Activated naive CD4-positive, alpha-beta T cell treated with anti-CD3 and anti-CD28 coated beads, Interleukin-2, amount 50 U/mL, for 72 hours (primary cell): ENCODE data around the gene NAV2. TPM values are rescaled to one million over a fixed set of nuclear protein-coding genes. Genes with fewer than 3 reads are reported as not detected.

ENCODE experiments used
- ATAC-seq, 2 donors: fragments of 150-1000 bp; cut with Tn5 transposase; 2 replicates each; pipeline ENCODE4 v1.10.0; 2021; ENCODE audit warnings: mild to moderate bottlenecking in 2 of 2, moderate library complexity in 2 of 2
- DNase-seq, 2 donors: peaks; one replicate each; pipeline ENCODE4 v3.0.0; 2021 to 2022; ENCODE audit warnings: low spot score in 2 of 2
- H3K27ac Mint-ChIP-seq, 2 donors: one replicate each; pipeline ENCODE4 v1.8.0; 2022; ENCODE audit warnings: mild to moderate bottlenecking in 2 of 2, mixed read lengths in 2 of 2
- H3K36me3 Mint-ChIP-seq, 2 donors: one replicate each; pipeline ENCODE4 v1.8.0; 2022; ENCODE audit warnings: mixed read lengths in 2 of 2
- H3K9me3 Mint-ChIP-seq, 2 donors: one replicate each; pipeline ENCODE4 v1.8.0; 2022; ENCODE audit warnings: mixed read lengths in 2 of 2
- total RNA-seq, 2 donors: library from RNA; stranded (reverse); gene quantifications; one replicate each; pipeline ENCODE4 v1.2.3, GENCODE V29; 2022

Gene NAV2
- total RNA-seq, 2 donors from 2014 or later, result 0.27 to 0.88 TPM

DNA sequence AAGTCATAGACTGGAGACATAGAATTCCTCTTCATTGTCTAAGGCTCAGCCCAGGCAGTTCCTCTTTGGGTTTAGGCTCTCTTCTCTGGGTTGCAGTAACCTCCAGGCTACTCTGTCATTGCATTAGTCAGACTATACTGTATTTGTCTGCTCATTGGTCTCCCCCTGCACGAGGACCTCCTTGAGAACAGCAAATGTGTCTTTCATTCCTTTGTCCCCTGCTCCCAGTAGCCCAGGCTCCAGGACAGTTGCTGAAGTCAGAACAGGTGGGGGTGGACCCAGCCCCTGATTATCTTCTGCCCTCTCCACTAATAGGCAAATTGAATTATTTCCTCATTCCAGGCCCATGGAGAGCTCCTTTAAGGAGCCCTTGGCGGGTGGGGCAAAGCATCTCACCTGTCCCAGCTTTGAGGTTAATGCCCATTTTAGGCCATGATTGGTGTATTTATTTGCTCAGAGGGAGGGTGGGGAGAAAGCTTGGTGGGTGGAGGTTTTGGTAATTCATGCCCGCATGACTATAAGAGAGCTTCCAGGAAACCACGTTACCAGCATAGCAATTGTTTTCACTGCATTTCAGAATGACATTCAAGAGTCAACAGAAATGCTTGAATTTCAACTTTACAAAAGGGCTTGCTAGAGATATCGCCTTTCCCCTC, 40.9 kb downstream of the NAV2 start:
- H3K36me3 Mint-ChIP-seq, result no peaks in the 10 kb centered on the region
- DNase-seq (no peak), ATAC-seq (no peak)
- H3K27ac Mint-ChIP-seq, result no peak overlapping the region
- no peaks in the 10 kb centered on the region for H3K9me3 Mint-ChIP-seq

DNA sequence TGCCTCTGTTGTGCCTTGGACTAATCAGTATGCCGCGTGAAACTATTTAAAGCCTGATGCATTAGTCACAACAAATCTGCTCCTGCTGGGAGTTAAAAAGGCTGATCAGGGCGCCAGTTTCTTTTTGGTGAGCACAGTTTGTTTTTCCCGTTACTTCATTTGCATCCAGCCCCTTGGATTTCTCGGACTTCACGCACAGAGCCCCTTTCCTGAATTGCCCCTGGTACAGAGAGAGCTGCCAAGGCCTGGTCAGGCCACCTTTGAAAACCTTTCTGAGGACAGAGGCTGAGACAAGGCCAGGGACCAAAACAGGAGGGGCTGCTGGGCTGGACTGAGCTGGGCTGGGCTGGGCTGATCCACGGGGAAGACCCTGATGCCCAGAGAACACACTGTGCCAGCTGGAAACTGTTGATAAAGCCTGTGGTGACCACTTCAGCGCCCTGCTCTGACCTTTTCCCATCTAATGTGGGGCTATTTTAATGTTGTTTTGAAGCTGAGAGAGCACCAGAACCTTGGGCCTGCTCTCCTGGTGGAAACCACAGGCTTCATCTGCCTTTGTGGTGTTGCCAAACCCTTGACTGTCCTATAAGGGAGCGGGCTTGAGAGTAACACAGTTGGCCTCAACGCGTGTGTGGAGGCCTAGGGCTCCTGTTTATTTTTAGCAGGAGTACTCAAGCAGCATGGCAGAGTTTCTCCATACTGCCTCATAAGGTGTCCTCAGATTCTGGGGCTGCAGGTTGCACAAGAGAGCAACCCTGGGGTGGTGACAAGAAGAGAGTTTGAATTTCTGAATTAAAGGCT, 44.2 kb downstream of the NAV2 start:
- no peaks in the 10 kb centered on the region for H3K9me3 Mint-ChIP-seq
- H3K36me3 Mint-ChIP-seq, result no peaks in the 10 kb centered on the region
- no peak overlapping the region for H3K27ac Mint-ChIP-seq
- DNase-seq, result no peak
- ATAC-seq, result no peak

DNA sequence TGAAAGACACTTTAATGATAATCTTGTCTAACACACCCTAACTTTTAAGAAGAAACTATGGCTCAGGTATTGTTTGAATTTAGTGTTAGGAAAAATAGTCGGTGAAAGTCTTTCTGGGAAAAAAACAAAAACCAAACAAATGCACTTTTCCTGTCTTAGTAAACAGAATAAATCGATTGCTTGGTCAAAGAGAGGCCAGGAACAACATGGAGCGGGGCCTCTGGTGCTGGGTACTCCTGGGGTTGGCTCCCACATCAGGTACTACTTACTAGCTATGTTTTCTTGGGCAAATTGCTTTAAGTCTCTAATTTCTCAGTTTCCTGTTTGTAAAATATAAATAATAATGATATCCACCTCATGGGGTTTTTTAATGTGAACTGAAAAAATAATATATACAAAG, 46.8 kb downstream of the NAV2 start:
- no peaks in the 10 kb centered on the region for H3K9me3 Mint-ChIP-seq
- no peaks in the 10 kb centered on the region for H3K36me3 Mint-ChIP-seq
- no peak overlapping the region for H3K27ac Mint-ChIP-seq
- no peak for DNase-seq
- ATAC-seq, result no peak

DNA sequence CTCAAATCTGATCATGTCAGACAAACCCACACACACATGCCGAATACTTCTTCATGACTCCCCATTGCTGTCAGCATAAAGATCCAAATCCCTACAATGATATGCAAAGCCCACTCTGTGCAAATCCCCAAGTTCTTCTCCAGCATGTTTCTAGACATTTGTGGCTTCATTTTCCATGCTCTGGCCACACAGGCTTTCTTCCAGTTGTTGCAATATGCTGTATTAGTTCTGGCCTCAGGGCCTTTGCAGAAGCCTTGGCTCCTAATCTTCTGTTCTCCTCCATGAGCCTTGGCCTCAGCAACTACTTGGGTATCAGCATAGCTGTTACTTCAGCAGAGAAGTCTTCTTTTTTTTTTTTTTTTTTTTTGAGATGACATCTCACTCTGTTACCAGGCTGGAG, 49.6 kb downstream of the NAV2 start:
- DNase-seq, result no peak
- no peaks in the 10 kb centered on the region for H3K36me3 Mint-ChIP-seq
- H3K9me3 Mint-ChIP-seq, result no peaks in the 10 kb centered on the region
- H3K27ac Mint-ChIP-seq, result no peak overlapping the region
- ATAC-seq, result no peak

DNA sequence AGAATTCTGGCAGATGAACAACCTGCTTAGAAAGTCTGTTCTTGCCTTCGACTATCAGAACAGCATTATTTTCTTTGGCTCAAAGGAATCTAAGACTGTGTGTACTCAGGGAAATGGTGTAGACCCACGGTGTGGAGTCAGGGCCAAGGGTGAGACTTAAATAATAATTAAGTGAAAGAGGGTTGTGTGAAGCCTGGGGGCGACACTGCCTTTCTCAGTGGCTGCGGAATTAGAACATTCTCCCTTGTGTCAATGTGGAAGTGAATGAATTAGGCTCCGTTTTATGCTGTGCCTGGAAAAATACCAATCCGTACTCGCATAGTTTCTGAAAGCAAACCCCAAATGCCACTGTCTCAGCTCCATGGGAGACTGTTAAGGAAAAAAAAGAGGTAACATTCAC, 50.7 kb downstream of the NAV2 start:
- Mint-ChIP-seq H3K27ac (no peak overlapping the region), H3K36me3 (no peaks in the 10 kb centered on the region), H3K9me3 (no peaks in the 10 kb centered on the region)
- ATAC-seq (no peak), DNase-seq (no peak)

DNA sequence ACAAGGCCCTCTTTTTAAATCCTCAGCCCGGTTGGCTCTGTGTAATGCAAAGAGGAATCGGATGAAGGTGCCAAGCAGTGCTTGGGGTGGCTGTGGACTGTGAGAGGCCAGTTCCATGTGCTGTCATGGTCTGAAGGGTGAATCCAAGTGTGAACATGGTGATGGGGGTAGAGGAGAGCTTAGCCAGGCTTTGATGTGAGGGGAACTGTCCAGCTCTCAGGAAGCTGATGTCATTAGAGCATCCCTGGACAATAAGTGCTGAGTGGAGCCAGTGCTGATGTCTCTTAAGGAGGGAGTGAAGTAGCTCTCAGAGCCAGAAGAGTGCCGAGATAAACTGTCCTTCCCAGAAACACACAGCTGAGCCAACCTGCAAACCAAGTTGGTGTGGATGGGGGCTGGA, 53.6 kb downstream of the NAV2 start:
- H3K9me3 Mint-ChIP-seq, result no peaks in the 10 kb centered on the region
- no peaks in the 10 kb centered on the region for H3K36me3 Mint-ChIP-seq
- ATAC-seq (no peak), DNase-seq (no peak)
- no peak overlapping the region for H3K27ac Mint-ChIP-seq

DNA sequence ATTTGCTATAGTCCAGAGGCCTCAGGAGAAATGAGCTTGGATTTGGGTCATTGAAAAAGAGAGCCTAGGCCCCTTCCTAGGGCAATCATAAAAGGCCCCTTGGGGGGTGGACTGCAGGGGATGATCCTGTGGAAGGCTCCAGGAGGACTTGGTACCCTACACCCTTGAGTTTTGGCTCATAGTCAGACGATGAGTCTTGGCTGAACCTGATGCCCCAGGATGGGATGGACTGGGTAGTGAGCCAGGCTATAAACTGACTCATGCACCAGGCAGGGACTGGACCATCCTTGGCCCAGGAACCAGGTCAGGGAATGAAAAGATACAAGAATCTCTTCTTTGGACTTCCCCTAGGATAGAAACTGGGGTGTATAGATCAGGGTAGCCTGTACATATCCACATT, 54.2 kb downstream of the NAV2 start:
- ATAC-seq (no peak), DNase-seq (no peak)
- Mint-ChIP-seq H3K9me3 (no peaks in the 10 kb centered on the region), H3K36me3 (no peaks in the 10 kb centered on the region), H3K27ac (no peak overlapping the region)

DNA sequence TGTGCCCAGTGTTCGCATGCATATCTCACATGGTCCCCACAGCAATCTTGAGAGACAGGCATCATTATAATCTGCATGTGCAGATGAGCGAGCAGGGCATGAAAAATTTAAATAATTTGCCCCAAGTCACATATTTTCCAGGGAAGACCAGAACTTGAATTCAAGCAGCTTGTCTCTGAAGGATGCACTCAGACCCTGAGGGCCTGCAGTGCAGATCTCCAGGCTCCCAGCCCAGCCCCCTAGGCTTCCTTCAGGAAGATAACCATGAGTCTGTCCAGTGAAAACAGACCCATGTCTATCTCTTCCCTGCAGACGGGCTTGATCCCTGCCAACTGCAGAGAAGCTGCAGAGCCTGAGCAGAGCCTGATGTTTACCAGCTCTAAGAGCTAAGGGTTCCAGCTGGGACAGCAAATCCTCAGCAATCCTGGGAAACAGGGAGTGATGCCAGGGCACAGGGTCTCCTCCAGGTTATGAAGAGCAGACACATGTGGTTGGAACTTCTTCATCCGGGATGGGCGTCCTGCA, 55.1 kb downstream of the NAV2 start:
- H3K36me3 Mint-ChIP-seq, result no peaks in the 10 kb centered on the region
- ATAC-seq (no peak), DNase-seq (no peak)
- no peaks in the 10 kb centered on the region for H3K9me3 Mint-ChIP-seq
- no peak overlapping the region for H3K27ac Mint-ChIP-seq

DNA sequence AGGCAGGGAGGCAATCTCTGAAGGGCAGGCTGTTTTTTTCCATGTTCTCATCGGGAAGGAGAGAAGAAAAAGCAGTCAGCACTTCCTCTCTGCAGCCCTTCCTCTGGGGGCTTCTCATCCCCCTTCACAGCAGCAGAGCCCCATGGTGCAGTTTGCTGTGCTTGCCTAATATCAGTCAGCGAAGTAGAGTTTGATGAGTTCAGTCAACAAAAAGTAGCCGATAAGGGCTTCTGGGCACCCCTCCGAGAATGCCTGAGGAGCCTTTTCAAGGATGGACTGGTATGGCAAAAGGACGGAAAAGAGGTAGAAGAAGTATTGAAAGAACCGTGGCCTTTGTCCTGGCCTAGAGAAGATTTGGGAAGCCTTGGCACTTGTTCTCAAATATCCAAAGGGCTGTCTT, 55.6 kb downstream of the NAV2 start:
- no peaks in the 10 kb centered on the region for H3K9me3 Mint-ChIP-seq
- DNase-seq (no peak), ATAC-seq (no peak)
- no peaks in the 10 kb centered on the region for H3K36me3 Mint-ChIP-seq
- no peak overlapping the region for H3K27ac Mint-ChIP-seq

DNA sequence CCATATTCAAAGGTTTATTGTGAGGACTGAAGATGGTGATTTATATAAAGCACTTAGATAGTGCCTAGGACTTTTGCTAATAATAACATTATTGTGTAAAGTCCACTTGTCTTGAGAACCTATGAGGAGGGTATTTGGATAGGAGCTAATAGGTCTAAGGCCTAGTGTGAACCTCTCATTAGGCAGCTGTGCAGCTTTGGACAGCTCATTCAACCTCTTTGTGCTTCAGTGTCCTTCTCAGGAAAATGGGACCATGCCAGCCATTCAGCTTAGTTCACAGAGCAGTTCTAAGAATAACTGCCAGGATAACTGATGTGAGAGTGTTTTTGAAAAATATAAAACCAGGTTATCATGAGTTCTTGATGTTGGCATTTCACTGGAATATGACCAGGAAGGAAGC, 56.2 kb downstream of the NAV2 start:
- ATAC-seq, result no peak
- H3K27ac Mint-ChIP-seq, result no peak overlapping the region
- DNase-seq, result no peak
- H3K9me3 Mint-ChIP-seq, result no peaks in the 10 kb centered on the region
- no peaks in the 10 kb centered on the region for H3K36me3 Mint-ChIP-seq

DNA sequence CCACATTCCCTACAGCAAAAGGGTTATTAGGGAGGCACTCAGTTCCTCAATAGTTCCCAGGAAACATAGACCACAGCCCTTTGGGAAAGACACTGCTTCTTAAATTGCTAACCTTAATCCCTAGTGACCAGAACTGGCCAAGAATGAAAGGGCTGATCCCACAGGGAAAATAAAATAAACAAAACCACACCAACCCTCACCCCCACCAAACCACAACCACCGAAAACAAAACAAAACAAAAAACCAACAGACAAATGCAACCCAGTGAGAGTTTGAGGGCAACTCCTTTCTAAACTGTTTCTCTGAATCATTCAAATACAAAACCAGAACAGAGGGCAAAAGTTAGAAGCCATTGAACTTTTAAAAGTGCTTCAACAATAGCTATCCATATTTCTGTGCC, 57.2 kb downstream of the NAV2 start:
- no peak overlapping the region for H3K27ac Mint-ChIP-seq
- no peaks in the 10 kb centered on the region for H3K9me3 Mint-ChIP-seq
- no peaks in the 10 kb centered on the region for H3K36me3 Mint-ChIP-seq
- DNase-seq (no peak), ATAC-seq (no peak)

DNA sequence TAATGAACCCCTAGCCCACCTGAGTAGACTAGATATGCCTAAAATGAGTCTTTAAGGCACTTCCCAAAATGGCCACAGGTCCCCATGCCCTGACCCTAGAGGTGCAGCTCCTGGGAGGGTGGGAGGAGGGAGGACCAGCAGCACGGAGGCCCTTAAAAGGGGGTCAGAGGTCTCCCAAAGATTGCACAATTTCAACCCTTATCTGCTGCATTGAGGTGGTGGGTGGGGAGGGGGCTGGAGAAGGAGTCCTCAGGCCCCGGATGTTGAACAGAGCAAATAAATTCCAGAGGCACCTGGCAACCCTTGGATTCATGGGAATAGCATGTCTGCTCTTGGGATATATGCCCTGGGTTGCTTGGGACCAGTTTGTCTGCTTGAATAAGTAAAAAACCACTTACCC, 57.6 kb downstream of the NAV2 start:
- Mint-ChIP-seq H3K9me3 (no peaks in the 10 kb centered on the region), H3K36me3 (peaks cover 0 to 2% of the 10 kb centered on the region in 2 donors), H3K27ac (no peak overlapping the region)
- ATAC-seq, result no peak
- no peak for DNase-seq

DNA sequence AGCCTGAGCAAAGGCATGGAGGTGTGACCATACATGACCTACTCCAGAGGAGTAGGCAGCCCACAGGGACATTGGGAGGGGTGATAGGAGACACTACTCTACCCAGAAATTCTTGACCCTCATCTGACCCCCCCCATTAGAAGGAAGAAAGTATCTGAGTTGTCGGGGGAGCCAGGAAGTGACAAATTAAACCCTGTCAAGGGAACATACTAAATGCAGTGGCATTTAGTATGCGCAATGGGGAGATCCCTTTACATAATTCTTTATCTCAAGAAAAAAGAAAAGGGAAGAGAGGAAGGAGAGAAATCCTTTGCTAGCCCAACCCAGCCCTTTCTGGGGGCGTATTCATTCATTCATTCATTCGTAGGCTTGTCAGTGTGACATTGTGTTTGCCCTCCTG, 58.8 kb downstream of the NAV2 start:
- ATAC-seq, result no peak
- Mint-ChIP-seq H3K36me3 (peaks cover 9 to 11% of the 10 kb centered on the region in 2 donors), H3K9me3 (no peaks in the 10 kb centered on the region), H3K27ac (no peak overlapping the region)
- no peak for DNase-seq

DNA sequence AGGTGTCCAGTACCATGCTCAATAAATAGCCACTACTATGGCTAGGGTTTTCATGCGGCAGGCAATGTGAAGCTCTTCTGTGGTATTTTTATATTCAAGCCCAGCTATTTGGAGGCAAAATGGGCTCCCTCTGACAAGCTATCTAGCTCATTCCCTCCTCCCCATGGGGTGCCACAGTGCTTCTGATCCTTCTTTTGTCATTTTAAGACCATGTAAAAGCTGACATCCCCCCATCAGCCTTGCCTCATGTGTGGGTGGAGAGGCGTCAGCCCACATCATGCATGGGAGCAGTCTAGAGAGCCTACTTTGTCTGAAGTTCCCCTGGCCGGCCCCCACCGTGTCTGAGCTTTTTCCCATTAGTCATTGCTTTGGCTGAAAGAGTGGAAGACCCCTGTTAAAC, 59.8 kb downstream of the NAV2 start:
- Mint-ChIP-seq H3K9me3 (no peaks in the 10 kb centered on the region), H3K36me3 (peaks cover 9 to 11% of the 10 kb centered on the region in 2 donors), H3K27ac (no peak overlapping the region)
- no peak for DNase-seq
- no peak for ATAC-seq

DNA sequence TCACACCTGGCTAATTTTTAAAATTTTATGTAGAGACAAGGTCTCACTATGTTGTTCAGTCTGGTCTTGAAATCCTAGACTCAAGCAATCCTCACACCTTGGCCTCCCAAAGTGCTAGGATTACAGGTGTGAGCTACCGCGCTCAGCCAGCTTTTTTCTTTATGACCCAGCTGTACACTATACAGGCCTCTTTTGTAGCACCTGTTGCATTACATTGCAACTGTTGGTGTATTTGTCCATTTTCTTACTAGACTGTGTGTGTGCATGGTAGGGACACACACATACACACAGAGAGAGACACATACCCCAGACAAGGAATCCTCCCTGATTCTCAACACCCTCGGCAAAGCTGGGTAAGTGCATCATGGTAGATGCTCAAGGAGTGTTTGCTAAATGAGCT, 61.7 kb downstream of the NAV2 start:
- DNase-seq, result no peak
- no peak for ATAC-seq
- peaks cover 11 to 15% of the 10 kb centered on the region in 2 donors for H3K36me3 Mint-ChIP-seq
- no peak overlapping the region for H3K27ac Mint-ChIP-seq
- H3K9me3 Mint-ChIP-seq, result no peaks in the 10 kb centered on the region

DNA sequence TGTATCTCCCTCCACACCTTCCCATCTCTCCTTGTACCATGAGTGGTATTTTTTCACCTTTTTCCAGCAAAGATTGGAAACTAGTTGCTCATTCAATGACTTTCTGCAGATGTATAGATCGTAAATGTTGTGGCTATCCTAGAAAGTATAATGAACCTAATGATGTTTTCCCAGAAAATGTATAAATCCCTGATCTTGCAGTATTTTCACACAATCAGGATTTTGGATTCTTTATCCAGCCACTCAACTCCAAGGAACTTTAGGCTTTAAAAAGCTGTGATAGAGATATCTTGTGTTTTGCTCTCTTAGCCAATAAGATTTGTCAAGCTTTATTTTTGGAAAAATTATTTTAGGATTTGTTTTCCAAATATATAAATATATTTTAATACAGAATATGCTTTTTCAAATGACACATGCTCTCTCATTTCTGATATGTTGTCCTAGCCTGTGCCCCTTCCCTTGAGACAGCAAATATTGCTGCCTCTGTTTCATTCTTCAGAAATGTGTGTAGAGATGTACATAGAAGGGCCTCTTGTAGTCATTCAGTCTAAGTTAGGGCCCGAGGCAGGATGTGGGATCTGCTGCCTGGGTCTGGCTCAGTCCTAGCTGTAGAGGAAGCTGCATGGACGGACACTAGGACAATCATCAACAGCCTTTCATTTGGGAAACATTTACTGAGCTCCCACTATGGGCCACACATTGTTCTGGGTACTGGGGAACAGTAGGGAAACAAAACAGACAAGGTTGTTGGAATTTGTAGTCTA, 62.4 kb downstream of the NAV2 start:
- DNase-seq (no peak), ATAC-seq (no peak)
- H3K9me3 Mint-ChIP-seq, result no peaks in the 10 kb centered on the region
- no peak overlapping the region for H3K27ac Mint-ChIP-seq
- H3K36me3 Mint-ChIP-seq, result peaks cover 11 to 15% of the 10 kb centered on the region in 2 donors

DNA sequence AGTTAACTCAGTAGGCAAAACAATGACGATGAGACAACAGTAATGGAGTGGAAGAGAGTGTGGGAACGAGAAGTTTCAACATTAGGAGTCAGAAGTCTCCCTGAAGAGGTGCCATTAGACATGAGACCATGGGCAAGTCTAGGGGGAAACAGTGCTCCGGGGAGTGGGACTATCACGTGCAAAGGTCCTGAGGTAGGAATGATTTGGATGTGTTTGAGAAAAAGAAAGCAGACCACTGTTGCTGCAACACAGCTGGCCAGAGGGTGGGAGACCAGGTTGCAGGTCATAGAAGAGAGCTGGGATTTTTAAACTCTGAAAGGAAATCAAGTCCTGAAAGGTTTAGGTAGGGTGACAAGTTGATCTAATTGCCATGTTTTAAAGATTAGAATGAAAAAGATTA, 63.0 kb downstream of the NAV2 start:
- DNase-seq (no peak), ATAC-seq (no peak)
- Mint-ChIP-seq H3K9me3 (no peaks in the 10 kb centered on the region), H3K27ac (no peak overlapping the region), H3K36me3 (peaks cover 11 to 15% of the 10 kb centered on the region in 2 donors)
